Measurements from ENCODE around the gene FGF14. TPM values are rescaled to one million over a fixed set of nuclear protein-coding genes. Genes with fewer than 3 reads are reported as not detected.

Gene FGF14
- total RNA-seq, 1 donor from 2014 or later: not detected

DNA sequence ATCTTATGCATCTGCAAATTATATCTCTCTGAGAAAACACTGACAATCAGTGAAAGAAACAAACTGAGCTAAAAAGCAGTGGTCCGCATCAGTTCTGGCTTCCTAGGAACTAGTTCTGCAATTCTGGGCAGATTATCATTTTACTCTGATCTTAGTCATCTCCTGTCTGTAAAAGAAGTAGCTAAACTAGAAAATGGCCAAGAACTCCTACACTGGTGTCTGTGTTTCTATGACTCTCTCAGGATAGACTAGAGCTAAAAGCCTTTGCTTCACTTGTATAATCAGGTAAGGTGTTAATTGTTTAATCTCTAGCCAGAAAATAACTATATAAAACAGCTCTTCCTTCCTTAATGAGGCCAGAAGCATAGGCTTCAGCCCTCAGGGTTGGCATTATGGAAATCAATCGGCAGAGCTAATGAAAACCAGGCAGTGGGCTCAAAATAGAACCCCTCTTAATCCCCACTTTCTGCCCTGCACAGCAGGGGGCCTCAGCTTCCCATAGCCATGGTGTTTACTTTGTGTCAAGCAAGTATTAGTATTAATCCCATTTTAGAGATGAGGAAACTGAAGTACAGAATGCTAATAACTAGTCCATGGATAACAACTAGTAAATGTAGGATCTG is 459.2 kb downstream of the FGF14 start:
- H3K9me3 ChIP-seq: no peaks in the 10 kb centered on the region
- no peak for DNase-seq (ENCODE audit: low spot score in 2 of 2)
- no peaks in the 10 kb centered on the region for H3K27me3 ChIP-seq
- intact Hi-C loops (cut with DNase I): loop anchor here (1.0 to 10.0 kb wide), 4 partner anchors 202 to 798 kb away; no protein-coding TSS in a partner anchor
- peaks cover 0 to 2% of the 10 kb centered on the region in 2 donors for H3K4me1 ChIP-seq
- TF ChIP-seq, protein P1, sequence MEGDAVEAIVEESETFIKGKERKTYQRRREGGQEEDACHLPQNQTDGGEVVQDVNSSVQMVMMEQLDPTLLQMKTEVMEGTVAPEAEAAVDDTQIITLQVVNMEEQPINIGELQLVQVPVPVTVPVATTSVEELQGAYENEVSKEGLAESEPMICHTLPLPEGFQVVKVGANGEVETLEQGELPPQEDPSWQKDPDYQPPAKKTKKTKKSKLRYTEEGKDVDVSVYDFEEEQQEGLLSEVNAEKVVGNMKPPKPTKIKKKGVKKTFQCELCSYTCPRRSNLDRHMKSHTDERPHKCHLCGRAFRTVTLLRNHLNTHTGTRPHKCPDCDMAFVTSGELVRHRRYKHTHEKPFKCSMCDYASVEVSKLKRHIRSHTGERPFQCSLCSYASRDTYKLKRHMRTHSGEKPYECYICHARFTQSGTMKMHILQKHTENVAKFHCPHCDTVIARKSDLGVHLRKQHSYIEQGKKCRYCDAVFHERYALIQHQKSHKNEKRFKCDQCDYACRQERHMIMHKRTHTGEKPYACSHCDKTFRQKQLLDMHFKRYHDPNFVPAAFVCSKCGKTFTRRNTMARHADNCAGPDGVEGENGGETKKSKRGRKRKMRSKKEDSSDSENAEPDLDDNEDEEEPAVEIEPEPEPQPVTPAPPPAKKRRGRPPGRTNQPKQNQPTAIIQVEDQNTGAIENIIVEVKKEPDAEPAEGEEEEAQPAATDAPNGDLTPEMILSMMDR (IDR thresholded peaks at IDR 0.05): no peak
- no peaks in the 10 kb centered on the region for H3K36me3 ChIP-seq
- no peak overlapping the region for H3K27ac ChIP-seq
- H3K4me3 ChIP-seq: no peak overlapping the region

GRCh38 chr13:101942038-101942437 is 459.8 kb downstream of the FGF14 start:
- TF ChIP-seq, protein P1 (IDR thresholded peaks at IDR 0.05): peak; percentile 52 to 82 (median 77)
- no peak for DNase-seq (ENCODE audit: low spot score in 2 of 2)
- Histone ChIP-seq H3K4me1 (peaks cover 0 to 2% of the 10 kb centered on the region in 2 donors), H3K9me3 (no peaks in the 10 kb centered on the region), H3K27me3 (no peaks in the 10 kb centered on the region), H3K4me3 (no peak overlapping the region), H3K27ac (no peak overlapping the region), H3K36me3 (no peaks in the 10 kb centered on the region)
- intact Hi-C loops (cut with DNase I): loop anchor here (1.0 to 10.0 kb wide), 4 partner anchors 203 to 797 kb away; no protein-coding TSS in a partner anchor

DNA sequence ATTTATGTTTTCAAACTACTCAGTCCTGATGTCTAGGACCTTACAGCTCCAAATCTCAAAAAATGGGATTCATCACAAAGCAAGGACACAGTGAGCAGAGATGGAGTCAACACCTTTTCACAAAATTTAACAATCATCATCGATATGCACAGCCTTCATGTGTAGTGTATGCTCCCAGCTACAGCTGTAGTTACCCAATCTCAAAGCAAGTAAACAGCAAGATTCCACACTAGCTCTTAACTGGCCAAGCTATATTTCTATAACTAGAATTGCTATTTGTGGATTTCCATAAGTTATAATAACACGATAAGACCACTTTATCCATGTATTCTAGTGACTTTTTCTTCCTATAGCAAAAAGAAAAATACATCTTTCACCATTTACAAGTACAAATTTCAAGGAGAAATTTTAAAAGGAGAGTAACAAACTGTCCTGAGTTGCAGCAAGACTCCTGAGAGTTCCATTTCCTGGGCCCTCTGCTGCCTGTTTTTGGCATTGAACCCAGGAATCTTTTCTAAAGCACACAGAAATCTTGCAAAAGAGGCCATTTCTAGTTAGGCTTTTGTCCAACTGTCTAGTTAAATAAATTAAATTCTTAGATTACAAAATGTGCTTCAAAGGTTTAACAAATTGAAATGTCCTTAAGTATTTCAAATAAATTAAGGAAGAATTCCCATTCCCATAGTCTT is 460.6 kb downstream of the FGF14 start:
- H3K27ac ChIP-seq: no peak overlapping the region
- no peak for DNase-seq (ENCODE audit: low spot score in 2 of 2)
- peaks cover 0 to 2% of the 10 kb centered on the region in 2 donors for H3K4me1 ChIP-seq
- no peaks in the 10 kb centered on the region for H3K9me3 ChIP-seq
- intact Hi-C loops (cut with DNase I): loop anchor here (10.0 kb wide), 2 partner anchors 204 to 796 kb away; no protein-coding TSS in a partner anchor
- H3K36me3 ChIP-seq: no peaks in the 10 kb centered on the region
- H3K27me3 ChIP-seq: no peaks in the 10 kb centered on the region
- TF ChIP-seq, protein P1 (IDR thresholded peaks at IDR 0.05): peak in 1 of 3 experiments; percentile 8
- no peak overlapping the region for H3K4me3 ChIP-seq

DNA sequence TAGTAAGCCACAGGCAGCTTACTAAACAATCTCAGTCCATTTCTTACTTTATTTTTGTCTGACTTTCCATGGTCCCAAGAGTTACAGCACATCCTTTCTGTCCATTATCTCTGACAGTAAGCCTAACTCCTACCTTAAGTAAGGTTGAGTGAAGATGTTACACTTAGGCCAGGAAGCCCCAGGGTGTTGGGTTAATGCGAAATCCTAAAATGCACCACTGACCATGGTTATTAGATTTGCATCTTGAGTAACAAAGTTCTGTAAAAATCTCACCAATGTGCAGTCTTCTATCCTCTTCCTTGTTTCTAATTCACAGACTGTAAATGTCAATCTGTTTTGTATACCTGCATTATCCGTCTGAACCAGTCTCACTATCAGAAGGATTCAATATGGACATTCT is 462.5 kb downstream of the FGF14 start:
- Histone ChIP-seq H3K27ac (no peak overlapping the region), H3K4me3 (no peak overlapping the region), H3K4me1 (peaks cover 0 to 2% of the 10 kb centered on the region in 2 donors), H3K27me3 (no peaks in the 10 kb centered on the region), H3K9me3 (no peaks in the 10 kb centered on the region), H3K36me3 (no peaks in the 10 kb centered on the region)
- DNase-seq (ENCODE audit: low spot score in 2 of 2): no peak
- TF ChIP-seq, protein P1 (IDR thresholded peaks at IDR 0.05): no peak
- intact Hi-C loops (cut with DNase I): no loop called here

DNA sequence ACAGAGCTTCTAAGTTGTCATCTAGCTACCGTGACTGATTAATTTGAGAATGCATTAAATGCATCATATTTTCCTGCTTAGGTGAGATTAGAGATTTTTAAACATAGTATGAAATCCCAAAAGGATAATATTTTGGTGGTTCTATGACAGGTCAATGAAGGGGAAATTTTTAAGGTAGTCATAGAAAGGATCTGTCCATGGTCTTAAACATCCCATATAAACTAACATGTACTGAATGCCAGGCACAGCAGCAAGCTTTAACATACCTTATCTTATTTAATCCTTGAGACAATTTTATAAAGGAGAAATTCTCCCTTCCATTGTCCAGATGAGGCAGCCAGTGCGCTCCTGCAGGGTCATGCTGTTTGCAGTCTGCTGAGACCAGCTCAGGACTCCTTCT is 466.0 kb downstream of the FGF14 start:
- intact Hi-C loops (cut with DNase I): no loop called here
- Histone ChIP-seq H3K4me1 (no peaks in the 10 kb centered on the region), H3K27me3 (no peaks in the 10 kb centered on the region), H3K4me3 (no peak overlapping the region), H3K36me3 (no peaks in the 10 kb centered on the region), H3K9me3 (no peaks in the 10 kb centered on the region), H3K27ac (no peak overlapping the region)
- no peak for DNase-seq (ENCODE audit: low spot score in 2 of 2)
- TF ChIP-seq, protein P1 (IDR thresholded peaks at IDR 0.05): no peak

Data from ascending aorta (tissue), 2 donors.